GM18499 (cell line): ENCODE results near the gene TRMT44.

Experiments used
- ATAC-seq: cut with Tn5 transposase; IDR thresholded peaks from one replicate; pipeline ENCODE4 v1.9.1; 2021; ENCODE audit warnings: moderate number of reproducible peaks; ENCODE audit not compliant: insufficient read depth, unreplicated experiment

Gene TRMT44, protein sequence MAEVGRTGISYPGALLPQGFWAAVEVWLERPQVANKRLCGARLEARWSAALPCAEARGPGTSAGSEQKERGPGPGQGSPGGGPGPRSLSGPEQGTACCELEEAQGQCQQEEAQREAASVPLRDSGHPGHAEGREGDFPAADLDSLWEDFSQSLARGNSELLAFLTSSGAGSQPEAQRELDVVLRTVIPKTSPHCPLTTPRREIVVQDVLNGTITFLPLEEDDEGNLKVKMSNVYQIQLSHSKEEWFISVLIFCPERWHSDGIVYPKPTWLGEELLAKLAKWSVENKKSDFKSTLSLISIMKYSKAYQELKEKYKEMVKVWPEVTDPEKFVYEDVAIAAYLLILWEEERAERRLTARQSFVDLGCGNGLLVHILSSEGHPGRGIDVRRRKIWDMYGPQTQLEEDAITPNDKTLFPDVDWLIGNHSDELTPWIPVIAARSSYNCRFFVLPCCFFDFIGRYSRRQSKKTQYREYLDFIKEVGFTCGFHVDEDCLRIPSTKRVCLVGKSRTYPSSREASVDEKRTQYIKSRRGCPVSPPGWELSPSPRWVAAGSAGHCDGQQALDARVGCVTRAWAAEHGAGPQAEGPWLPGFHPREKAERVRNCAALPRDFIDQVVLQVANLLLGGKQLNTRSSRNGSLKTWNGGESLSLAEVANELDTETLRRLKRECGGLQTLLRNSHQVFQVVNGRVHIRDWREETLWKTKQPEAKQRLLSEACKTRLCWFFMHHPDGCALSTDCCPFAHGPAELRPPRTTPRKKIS

DNA sequence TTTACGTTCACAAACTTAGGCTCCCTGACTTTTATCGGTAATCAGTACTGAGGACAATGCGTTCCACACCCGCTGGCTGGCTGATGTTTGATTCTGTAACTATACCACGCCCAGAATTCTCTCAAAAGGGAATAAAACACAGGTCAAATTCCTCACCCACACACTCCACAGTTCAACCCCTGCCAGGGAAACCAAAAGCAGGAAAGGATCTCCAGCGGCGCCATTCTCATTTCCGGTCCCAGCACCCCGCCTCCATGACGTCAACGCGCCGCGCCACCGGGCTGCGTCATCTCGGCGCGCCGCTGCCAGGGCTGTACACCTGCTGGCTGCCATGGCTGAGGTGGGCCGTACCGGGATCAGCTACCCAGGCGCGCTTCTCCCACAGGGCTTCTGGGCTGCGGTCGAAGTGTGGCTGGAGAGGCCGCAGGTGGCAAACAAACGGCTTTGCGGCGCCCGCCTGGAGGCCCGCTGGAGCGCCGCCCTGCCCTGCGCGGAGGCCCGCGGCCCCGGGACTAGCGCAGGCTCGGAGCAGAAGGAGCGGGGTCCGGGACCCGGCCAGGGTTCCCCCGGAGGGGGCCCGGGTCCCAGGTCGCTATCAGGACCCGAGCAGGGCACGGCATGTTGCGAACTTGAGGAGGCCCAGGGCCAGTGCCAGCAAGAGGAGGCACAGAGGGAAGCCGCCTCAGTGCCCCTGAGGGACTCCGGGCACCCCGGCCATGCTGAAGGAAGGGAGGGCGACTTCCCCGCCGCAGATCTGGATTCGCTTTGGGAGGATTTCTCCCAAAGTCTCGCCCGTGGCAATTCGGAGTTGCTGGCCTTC lies at the start of gene TRMT44, which contains the start of gene ACOX3:
TRMT44 (plus strand) TSS at position 286 of the 820 bp plus-strand sequence; CDS start at position 332, 46 bp downstream.
ACOX3 (minus strand) TSS at position 232 of the 820 bp plus-strand sequence. CDS start 24,202 bp downstream, outside the sequence.
- peak; percentile 68 for ATAC-seq

DNA sequence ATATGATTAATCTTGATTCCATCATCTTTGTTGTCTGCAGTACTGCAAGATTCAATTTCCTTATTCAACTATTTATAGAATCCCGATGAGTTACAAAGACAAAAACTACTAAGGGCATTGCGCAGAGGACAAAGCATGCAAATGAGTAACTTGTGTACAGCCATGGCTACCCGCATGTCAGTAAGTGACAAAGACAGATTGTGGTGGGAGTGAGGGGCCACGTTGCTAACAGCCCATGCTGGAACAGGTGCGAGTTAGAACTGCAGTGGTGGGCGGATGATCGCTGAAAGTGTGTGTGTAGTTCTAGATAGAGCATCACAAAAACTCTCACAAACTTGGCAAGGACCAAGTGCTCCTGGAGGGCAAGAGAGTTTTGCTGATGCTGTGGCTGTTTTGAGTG lies 49.5 kb upstream of the TRMT44 start:
- no peak for ATAC-seq

DNA sequence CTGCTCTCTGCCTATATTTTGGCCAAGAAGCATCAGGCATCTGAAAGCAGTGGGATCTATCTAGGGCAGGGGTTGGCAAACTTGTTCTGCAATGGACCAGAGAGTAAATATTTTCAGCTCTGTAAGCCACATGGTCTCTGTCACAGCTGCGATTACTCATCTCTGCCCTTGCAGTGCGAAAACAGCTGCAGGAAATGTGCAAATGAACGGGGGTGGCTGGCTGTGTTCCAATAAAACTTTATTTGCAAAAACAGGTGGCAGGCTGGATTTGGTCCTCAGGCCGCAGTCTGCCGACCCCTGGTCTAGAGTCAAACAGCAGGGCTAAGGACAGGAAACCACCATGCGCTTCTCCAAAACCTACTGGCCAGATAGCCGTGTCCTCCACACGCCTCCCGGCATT lies 48.6 kb upstream of the TRMT44 start:
- ATAC-seq, result peak; percentile 66

DNA sequence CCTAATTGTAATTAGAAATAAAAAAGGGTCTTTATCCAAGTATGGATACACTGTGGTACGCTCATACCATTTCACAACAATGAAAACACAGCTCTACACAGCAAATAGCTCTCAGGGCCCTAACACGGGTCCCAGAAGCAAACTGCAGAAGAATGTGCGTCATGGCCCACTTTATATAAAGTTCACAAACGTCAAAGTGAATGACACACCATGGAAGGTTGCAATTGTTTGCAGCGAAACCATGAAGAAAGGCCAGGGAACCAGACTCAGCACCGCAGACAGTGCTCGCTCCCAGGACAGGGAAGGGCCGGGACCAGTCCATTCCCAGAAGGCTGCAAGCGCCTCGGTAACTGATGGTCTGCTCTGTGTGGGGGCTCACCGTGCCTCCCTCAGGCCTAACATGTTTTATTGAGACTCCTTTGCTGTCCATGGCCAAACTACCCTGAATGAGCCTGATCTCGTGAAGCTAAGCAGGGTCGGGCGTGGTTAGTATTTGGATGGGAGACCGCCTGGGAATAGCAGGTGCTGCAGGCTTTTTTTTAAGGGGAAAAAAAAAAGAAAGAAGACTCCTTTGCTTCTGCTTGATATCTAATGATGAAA lies 47.9 kb upstream of the TRMT44 start:
- no peak for ATAC-seq

DNA sequence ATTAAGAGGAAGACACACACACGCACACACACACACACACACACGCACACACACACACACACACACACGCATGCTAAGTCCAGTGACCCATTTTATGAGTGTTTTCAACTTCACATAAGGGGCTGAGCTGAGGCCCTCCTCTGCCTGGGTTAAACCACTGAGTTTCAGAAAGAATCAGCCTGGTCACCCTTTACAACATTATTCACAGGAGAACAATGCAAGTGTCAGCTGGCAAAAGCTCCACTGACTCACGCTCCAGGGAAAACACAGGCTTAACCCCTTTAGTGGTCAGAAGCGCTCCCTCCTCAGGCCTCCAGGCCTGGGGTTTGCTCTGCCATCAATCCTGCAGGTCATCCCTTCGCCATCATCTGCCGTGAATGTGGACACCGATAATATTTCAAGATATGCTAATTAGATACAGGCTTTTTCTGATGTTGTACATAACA lies 47.0 kb upstream of the TRMT44 start:
- no peak for ATAC-seq

DNA sequence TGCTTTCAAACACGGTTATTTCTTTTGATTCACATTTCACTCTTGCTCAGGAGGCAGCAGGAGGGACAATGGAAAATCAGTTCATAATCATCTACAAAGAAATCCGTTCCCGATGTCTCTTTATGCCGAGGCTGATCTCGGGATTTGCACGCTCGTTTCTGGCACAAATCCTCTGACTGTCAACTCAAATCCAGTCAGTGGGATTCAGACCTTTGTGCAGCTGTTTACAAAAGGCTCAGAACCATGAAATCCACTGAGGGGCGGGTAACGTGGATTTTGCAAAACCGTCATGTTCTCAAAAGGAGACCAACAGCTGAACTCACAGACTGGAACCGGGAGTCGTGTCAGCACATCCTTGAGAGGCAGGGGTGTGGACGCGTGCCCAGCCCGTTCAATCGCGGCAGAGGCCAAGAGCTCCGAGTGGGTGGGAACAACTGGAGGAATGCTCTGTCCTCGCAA lies 46.5 kb upstream of the TRMT44 start:
- ATAC-seq, result no peak

DNA sequence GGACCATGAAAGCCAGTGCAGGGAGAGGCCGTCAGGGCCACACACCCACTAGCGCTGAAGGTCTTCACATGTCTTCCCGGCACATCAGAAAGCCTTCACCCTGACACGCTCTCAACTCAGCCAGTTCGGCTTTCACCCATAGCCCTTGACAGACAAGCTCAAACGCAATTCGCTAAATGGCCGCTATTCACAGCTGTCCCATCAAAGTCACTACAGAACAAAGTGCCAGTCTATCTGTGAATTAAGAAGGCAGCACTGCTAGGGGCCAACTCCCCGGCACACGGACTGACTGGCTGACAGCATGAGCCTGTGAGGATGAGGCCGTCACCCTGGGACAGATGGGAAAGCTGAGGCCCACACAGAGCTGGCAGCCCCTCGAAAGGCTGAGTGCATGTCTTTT lies 45.8 kb upstream of the TRMT44 start:
- ATAC-seq, result no peak

DNA sequence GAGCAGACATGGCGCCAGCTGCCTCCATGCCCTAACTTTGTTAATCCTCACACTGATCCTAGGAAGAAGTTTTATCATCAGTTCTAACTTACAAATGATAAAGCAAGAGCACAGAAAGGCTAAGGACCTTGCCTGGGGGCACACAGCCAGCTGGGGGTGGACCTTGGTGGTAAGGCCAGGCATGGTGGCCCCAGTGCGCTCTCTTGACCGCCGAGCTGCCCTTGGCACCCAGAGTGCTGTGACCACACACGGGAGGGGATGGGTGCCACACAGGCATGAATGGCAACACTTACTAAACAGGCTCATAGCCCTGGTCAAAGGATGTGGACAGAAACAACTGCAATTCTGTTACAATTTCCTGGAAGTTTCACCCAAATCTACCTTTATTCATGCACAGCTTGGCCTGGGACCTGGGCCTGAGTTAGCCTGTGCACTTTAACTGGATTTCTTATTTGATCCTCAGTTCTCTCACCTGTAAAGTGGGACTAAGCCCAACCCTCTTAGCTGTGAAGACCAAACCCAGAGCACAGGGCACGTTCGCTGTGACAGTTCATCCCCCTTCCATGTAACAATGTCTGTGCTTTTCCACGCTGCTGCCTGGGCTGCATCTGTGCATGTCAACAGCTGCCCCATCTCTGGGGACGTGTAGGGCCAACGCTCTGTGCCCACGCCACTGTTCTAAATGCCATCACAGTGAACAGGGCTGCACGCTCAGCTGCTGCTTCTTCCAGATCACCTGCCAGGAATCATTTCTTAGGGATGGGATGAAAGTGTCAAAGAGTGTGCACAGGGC lies 44.9 kb upstream of the TRMT44 start:
- no peak for ATAC-seq

DNA sequence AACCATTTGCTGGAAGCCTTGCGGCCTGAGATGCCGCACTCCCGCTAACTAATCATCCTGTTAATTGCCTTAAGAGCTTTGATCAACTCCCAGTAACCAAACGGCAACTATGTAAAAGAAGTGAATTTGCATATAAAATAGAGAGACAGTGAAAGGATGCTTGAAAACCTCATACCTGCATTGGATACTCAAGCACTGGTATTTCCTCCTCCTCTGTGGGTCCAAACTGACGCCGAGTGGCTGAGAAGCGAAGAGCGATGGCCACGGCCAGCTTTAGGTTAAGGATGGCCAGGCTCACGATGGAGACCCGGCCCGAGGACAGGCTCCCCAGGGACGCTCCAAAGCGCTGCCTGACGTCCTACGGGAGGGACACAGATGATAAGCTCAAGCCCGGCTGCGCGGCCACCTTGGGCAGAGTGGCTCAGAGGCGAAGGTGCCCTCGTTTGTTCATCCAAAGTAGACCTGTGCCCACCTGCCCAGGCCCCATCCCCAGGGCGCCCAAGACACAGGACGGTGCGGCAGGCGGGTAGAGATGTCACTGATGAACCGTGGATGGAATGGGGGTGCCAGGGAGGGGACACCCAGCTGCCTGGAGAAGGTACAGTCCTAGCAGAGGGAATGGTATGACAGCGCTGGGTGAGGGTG lies 43.7 kb upstream of the TRMT44 start:
- ATAC-seq, result no peak

DNA sequence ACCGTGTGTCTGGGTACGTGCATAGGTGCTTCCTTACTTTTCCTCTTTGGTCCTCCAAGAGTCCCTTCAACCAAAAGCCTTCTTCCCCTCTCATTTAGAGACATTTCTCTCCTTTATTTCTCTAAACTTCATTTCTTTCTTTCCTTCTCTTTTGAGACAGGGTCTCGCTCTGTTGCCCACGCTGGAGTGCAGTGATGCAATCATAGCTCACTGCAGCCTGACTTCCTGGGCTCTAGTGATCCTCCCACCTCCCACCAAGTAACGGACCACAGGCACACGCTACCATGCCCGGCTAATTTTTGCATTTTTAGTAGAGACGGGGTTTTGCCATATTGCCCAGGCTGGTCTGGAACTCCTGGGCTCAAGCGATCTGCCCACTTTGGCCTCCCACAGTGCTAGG lies 42.2 kb upstream of the TRMT44 start:
- no peak for ATAC-seq

DNA sequence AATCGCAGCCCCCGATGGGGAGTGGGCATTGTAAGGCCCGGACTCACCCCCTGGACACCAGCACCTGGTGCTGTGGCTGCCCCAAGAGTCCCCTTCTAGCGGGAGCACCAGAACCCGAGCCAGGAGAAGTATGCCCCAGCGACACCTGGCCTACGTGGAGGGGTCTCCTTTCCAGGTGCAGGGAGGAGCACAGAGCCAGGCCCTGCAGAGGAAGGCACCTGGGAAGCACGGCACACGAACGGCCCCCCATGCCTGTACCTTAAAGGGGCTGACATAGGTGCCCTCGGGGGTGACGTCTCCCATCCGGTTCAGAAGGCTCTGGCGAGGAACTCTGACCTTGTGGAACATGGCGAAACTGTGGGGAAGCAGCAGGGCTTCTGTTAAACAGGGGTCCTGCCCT lies 41.3 kb upstream of the TRMT44 start:
- ATAC-seq, result no peak

DNA sequence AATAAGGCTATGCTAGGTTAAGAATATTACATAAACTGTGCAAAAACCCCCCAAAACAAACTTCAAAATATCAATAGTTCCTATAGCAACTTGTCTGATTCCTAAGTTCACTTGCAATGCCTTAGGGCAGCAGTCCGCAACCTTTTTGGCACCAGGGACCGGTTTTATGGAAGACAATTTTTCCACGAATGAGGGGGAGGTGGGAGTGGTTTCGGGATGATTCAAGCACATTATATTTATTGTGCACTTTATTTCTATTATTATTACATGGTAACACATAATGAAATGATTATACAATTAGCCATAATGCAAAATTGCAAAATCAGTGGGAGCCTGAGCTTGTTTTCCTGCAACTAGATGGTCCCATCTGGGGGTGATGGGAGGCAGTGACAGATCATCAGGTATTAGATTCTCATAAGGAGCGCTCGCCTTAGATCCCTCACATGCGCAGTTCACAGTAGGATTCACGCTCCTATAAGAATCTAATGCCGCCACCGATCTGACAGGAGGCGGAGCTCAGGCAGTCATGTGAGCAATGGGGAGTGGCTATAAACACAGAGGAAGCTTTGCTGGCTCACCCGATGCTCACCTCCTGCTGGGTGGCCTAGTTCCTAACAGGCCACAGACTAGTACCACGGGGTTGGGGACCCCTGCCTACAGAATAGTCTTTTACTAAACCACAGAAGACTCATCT lies 39.8 kb upstream of the TRMT44 start:
- ATAC-seq, result no peak

DNA sequence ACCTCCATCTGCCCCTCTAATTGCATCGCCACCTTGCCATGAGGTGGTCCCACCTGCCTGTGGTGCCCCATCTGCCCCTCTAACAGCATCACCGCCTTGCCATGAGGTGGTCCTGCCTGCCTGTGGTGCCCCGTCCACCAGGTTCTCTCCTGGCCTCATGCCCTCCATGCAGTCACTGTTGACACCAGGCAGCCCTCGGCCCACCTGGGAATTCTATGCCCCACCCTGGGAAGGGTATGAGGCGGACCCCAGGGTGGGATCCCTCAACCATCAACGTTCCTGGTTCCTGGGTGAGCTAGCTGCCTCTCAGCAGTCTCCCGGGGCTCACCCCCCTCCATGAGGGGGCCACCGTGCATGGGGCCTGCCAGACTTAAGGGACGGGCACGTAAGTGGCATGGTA lies 38.9 kb upstream of the TRMT44 start:
- ATAC-seq, result no peak

DNA sequence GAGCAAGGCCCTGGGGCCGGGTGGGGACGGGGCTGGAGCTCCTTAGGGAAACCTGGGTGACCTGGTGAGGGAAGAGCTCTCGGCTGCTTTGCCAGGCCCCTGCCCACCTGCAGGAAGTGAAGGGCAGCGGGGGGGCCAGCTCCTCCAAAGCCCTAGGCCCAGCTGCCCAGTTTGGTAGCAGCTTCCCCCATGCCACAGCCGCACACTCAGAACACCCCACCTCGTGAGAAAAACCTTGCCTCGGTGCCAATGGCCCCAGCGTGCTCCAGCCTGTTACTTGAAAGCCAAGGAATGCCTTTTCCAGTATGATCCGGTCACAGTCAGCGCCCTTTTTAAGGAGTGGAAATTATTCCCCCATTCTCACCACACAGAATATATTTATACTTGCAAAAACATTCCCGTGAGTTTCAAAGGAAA lies 38.4 kb upstream of the TRMT44 start:
- ATAC-seq, result no peak

DNA sequence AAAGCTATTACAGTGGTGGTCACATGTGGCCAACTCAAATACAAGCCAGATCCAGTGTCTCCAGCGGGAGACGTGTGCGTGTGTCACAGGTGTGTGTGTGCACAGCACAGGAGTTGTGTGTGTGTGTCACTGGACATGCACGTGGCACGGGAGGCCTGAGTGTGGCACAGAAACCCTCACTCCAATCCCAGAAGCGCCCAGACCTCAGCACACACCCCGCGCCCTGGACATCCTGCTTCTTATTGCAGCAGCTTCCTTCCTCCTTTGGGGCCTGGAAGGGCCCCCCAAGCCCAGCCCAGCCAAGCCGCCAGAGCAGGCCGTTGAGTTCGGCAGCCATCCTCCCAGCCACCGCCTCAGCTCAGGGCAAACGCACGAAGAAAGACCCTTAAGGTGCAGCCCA lies 37.9 kb upstream of the TRMT44 start:
- no peak for ATAC-seq

DNA sequence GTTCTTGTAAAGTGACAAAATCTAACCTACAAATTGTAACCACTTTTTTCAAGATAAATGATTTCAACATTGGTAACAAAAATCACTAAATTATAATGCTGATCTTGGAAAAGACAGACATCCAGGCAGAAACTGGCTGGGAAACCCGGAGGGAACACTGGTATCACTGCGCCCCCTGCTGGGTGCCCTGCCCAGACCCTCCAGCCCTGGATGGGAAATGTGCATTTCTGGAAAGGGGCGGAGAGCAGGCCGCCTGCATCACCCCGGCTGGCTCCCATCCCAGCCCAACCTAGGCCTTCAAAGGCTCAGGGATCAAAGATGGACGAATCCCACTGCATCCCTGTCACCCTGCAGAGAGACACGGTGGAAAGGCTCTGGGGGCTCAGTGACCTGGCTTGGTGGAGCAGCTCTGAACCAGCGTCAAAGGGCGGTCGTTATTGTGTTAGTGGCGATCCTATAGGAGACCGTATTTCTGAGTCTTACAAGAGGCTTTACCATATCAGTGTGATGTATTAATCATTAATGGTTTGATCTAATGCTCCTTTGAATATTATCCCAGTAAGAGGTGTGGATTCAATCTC lies 37.3 kb upstream of the TRMT44 start:
- ATAC-seq, result no peak

DNA sequence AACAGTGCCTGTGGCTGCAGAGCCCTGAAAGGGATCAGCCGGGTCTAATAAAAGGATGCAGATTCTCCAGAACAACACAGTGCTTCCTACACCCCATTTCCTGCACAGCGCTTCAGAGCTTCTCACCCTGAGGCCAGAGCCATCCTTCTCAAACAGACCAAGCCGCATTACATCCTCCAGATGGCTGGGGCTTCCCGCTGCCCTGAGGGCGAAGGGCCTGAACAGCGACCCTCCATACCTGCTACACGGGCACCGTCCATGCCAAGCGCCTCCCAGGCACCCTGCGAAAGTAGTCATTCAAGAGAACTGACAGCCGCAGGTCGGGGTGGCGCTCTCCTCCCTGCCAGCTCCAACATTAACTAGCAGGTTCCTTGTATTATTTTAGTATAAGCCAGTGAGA lies 36.6 kb upstream of the TRMT44 start:
- ATAC-seq, result no peak
